ENCODE results near the gene ZNF784. TPM values are rescaled to one million over a fixed set of nuclear protein-coding genes. Genes with fewer than 3 reads are reported as not detected.
A peak's percentile ranks its signal among the peaks of the same experiment; 100 is the strongest.

ZNF784 gene
- total RNA-seq, 2 experiments from 2014 or later = 6.4 to 7.4 TPM

DNA sequence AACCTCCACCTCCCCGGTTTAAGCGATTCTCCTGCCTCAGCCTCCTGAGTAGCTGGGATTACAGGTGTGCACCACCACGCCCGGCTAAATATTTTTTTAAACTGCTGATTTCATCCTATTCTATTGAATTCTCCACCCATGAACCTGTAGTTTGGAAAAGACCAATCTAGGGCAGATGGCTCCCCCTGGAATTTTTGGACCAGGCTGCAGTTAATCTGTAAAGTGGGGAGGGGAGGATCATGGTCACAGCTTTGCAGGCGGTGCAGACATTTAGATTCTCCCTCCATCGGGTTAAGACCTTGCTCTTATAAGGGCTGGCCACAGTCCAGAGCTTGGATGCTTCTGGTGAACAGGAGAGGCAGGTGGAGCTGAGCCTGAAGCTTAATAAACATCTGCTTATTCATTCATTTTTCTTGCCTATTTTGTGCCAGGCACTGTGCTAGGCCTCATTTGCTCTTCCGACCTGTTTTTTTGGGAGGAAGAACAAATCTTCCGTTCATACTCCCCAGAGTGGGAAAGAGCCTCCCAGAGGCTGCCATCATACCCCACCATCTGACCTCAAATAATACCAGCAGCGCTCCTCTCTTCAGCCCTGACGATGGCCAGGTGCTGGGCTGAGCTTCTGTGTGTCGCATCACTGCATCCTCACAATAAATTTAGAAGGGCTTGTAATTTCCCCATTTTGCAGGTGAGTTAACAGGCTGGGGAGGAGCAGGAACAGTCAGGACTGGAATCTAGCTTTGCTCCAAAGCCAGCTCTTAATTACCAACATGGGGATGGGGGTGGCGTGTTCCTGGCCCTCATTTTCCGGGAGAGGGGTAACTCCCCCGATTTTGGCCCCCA, 22.7 kb upstream of the ZNF784 start:
- H3K4me1 Mint-ChIP-seq = peaks cover 41% of the 10 kb centered on the region
- no peaks in the 10 kb centered on the region for H3K27me3 Mint-ChIP-seq
- ChIA-PET POLR2A (interaction anchor here (1.1 to 1.9 kb wide), 5 partner anchors 9 to 14 kb away, joined by 3 to 6 read pairs (median 3); no protein-coding TSS in a partner anchor), CTCF (interaction anchor here (1.5 to 2.4 kb wide), 4 partner anchors 8 to 143 kb away, joined by 4 to 19 read pairs (median 6); no protein-coding TSS in a partner anchor)
- H3K4me3 Mint-ChIP-seq = peak overlapping the region; percentile 48
- no peaks in the 10 kb centered on the region for H3K9me3 Mint-ChIP-seq
- no peak for DNase-seq
- peak overlapping the region; percentile 26 for H3K27ac Mint-ChIP-seq
- H3K36me3 Mint-ChIP-seq (ENCODE audit: low read depth) = peaks cover 18% of the 10 kb centered on the region

DNA sequence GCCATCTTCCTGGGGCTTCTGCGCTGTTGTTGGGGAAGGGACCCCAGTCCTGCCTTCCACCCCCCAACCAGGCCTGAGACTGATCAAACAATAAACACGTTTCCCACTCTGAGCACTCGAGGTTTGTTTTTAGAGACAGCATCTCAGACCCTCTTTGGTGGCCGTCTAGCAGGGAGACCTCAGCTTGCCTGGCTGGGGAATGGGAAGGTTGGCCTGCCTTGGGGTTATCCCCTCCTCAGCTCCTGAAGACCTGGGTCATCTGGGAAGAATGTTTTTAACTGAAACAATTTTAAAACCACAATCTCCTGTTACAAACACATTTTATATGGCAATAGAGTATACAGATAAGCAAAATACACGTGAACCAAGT, 21.1 kb upstream of the ZNF784 start:
- peaks cover 46% of the 10 kb centered on the region for H3K4me1 Mint-ChIP-seq
- CTCF ChIA-PET = interaction anchor here (0.6 to 1.5 kb wide), 2 partner anchors 9 to 18 kb away, joined by 3 to 6 read pairs; no protein-coding TSS in a partner anchor
- no peak overlapping the region for H3K27ac Mint-ChIP-seq
- no peak overlapping the region for H3K4me3 Mint-ChIP-seq
- DNase-seq = no peak
- POLR2A ChIA-PET = interaction anchor here (1.6 kb wide), 1 partner anchor 9 kb away, joined by 5 read pairs; no protein-coding TSS in a partner anchor
- H3K36me3 Mint-ChIP-seq (ENCODE audit: low read depth) = peaks cover 18% of the 10 kb centered on the region
- H3K27me3 Mint-ChIP-seq = no peaks in the 10 kb centered on the region
- no peaks in the 10 kb centered on the region for H3K9me3 Mint-ChIP-seq

DNA sequence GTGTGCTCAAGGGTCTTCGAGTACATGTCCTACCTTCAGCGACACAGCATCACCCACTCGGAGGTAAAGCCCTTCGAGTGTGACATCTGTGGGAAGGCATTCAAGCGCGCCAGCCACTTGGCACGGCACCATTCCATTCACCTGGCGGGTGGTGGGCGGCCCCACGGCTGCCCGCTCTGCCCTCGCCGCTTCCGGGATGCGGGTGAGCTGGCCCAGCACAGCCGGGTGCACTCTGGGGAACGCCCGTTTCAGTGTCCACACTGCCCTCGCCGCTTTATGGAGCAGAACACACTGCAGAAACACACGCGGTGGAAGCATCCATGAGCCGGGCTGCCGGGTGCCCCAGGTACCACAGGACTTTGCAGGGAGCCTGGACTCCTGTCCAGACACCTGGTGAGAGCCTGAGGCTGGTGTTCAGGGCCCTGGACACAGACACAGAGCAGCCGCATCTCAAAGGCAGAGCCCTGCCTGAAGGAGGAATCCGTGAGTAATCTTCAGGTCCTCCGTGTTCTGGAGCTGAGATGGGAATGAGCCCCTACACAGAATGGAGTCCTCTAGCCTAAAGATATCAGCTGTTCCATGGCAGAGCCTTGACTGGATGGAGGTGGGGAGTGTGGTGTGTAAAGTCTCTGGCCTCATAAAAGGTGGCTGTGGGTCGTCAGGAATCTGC, 20.6 kb upstream of the ZNF784 start:
- Mint-ChIP-seq H3K36me3 (ENCODE audit: low read depth) (peaks cover 18% of the 10 kb centered on the region), H3K27ac (peak overlapping the region; percentile 94), H3K27me3 (no peaks in the 10 kb centered on the region), H3K4me1 (peaks cover 51% of the 10 kb centered on the region), H3K4me3 (peak overlapping the region; percentile 86), H3K9me3 (no peaks in the 10 kb centered on the region)
- ChIA-PET CTCF (interaction anchor here (1.1 to 3.1 kb wide), 3 partner anchors 8 to 9 kb away, joined by 5 to 11 read pairs (median 6); no protein-coding TSS in a partner anchor), POLR2A (interaction anchor here (0.9 to 2.5 kb wide), 4 partner anchors 9 to 12 kb away, joined by 3 to 12 read pairs (median 5); no protein-coding TSS in a partner anchor)
- DNase-seq = no peak

DNA sequence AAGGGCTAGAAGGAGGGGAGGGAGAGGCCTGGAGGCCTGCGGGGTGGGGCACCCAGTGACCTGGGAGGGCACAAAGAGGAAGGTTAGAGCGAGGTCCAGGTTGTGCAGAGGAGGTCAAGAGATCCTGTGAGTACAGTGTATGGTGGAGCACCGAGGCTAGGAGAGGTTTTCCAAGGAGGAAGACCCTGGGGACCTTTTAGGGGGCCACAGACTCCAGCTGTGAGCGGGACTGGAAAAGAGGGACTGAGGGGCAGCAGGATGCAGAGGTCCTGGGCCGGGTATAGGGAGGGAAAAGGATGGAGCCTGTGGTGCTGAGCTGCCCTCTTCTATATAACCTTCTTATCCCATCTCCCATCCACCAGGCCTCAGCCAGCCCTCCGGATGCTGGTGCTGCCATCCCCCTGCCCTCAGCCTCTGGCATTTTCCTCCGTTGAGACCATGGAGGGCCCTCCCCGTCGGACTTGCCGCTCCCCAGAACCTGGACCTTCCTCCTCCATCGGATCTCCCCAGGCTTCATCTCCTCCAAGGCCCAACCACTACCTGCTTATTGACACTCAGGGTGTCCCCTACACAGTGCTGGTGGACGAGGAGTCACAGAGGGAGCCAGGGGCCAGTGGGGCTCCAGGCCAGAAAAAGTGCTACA, 19.9 kb upstream of the ZNF784 start:
- DNase-seq = no peak
- H3K4me3 Mint-ChIP-seq = peak overlapping the region; percentile 86
- H3K27me3 Mint-ChIP-seq = no peaks in the 10 kb centered on the region
- H3K36me3 Mint-ChIP-seq (ENCODE audit: low read depth) = peaks cover 18% of the 10 kb centered on the region
- no peaks in the 10 kb centered on the region for H3K9me3 Mint-ChIP-seq
- CTCF ChIA-PET = interaction anchor here (1.1 to 3.1 kb wide), 2 partner anchors 9 to 10 kb away, joined by 5 to 11 read pairs; no protein-coding TSS in a partner anchor
- H3K27ac Mint-ChIP-seq = peak overlapping the region; percentile 94
- POLR2A ChIA-PET = interaction anchor here (0.9 to 2.5 kb wide), 4 partner anchors 8 to 11 kb away, joined by 3 to 12 read pairs (median 5); no protein-coding TSS in a partner anchor
- peaks cover 53% of the 10 kb centered on the region for H3K4me1 Mint-ChIP-seq

DNA sequence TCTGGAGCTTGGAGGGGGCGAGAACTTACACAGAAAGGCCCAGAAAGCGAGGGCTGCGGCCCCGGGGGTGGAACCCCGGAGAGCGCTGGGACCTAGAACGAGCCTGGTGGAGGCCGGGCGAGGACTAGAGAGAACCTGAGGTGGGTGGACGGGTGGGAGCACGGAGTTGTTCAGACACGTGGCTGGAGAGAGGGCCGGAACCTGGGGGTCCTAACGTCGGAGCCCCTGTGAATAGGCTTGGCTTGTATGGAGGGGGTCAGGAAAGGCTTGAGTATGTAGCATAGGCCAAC, 19.5 kb upstream of the ZNF784 start:
- DNase-seq = no peak
- H3K27ac Mint-ChIP-seq = peak overlapping the region; percentile 94
- POLR2A ChIA-PET = interaction anchor here (0.9 to 2.5 kb wide), 3 partner anchors 9 to 11 kb away, joined by 3 to 12 read pairs (median 5); no protein-coding TSS in a partner anchor
- H3K36me3 Mint-ChIP-seq (ENCODE audit: low read depth) = peaks cover 21% of the 10 kb centered on the region
- H3K27me3 Mint-ChIP-seq = no peaks in the 10 kb centered on the region
- peak overlapping the region; percentile 86 for H3K4me3 Mint-ChIP-seq
- no peaks in the 10 kb centered on the region for H3K9me3 Mint-ChIP-seq
- CTCF ChIA-PET = interaction anchor here (1.1 to 3.1 kb wide), 2 partner anchors 9 to 10 kb away, joined by 5 to 11 read pairs; no protein-coding TSS in a partner anchor
- peaks cover 57% of the 10 kb centered on the region for H3K4me1 Mint-ChIP-seq

DNA sequence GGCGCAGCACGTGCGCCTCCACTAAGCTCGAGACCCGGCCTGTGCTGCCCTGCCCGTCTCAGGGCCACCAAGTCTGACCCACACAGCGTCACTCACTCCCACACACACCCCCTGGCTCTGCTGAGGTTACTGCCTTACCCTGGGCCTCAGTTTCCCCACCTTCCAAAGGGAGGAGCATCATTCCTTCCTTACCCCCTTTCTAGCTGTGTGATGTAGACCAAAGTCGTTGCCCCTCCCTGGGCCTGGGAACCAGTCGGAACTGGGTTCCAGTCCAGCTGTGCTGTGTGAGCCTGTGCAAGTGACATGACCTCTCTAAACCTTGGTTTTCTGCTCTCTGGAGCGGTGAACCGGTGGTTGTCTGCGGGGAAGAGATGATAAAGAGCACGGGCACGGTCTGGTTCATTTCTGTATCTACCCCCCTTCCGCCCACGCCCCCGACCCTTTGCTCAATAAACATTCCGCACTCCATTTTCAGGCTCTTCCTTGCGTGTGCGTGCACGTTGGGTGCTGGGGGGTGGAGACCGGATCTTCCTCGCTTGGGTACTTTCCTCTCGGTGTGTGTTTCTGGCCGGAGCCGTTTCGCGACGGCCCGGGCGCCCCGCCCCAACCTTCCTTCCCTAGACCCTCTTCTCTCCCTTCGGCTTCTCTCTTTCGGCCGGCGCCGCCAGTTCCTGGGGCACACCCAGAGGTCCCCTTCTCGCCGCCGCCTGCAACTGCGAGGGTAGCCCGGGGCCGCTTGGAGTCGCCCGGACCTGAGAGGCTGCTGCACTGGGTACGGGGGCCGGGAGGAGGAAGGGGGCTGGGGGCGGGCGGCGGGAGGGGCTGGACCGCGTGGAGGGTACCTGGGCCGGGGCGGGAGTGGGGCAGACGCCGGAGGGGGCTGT, 18.9 kb upstream of the ZNF784 start, which contains the start of gene ZNF581:
TSS of gene ZNF581 (plus strand) at position 647 of the 884 bp plus-strand sequence. CDS start 923 bp downstream, outside the sequence.
- CTCF ChIA-PET = interaction anchor here (1.0 to 3.1 kb wide), 6 partner anchors 10 to 167 kb away, joined by 3 to 14 read pairs (median 4); partner anchors contain the start of gene ZNF628
- POLR2A ChIA-PET = interaction anchor here (1.1 to 2.5 kb wide), 7 partner anchors 8 to 44 kb away, joined by 3 to 23 read pairs (median 10); partner anchors contain the start of genes FIZ1 and U2AF2
- peaks cover 56% of the 10 kb centered on the region for H3K4me1 Mint-ChIP-seq

DNA sequence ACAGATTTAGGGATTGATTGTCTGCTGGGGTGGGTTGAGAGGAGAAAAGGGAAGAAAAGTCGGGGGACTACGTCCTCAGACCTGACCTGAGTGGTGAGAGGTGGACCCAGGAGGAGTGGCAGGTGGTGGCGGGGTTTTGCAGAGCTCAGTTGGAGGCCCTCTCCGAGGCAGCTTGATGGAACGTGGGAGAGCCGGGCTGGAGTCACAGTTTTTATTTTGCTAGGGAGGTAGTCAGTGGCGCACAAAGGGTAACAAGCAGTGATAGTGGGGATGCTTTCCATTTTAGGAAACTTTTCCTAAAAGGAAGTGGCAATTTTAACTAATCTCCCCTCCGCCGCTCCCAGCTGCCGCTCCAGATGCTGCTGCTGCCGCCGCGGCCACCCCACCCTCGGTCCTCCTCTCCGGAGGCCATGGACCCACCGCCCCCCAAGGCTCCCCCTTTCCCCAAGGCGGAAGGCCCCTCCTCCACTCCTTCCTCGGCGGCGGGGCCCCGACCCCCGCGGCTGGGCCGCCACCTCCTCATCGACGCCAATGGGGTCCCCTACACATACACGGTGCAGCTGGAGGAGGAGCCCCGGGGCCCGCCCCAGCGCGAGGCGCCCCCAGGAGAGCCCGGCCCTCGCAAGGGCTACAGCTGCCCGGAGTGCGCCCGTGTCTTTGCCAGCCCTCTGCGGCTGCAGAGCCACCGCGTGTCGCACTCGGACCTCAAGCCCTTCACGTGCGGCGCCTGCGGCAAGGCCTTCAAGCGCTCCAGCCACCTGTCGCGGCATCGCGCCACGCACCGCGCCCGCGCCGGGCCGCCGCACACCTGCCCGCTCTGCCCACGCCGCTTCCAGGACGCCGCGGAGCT, 18.0 kb upstream of the ZNF784 start:
- Mint-ChIP-seq H3K4me1 (peaks cover 61% of the 10 kb centered on the region), H3K9me3 (peaks cover 2% of the 10 kb centered on the region), H3K27me3 (no peaks in the 10 kb centered on the region), H3K4me3 (peak overlapping the region; percentile 86), H3K27ac (peak overlapping the region; percentile 94), H3K36me3 (ENCODE audit: low read depth) (peaks cover 26% of the 10 kb centered on the region)
- DNase-seq = peak; percentile 26
- POLR2A ChIA-PET = interaction anchor here (0.6 to 2.5 kb wide), 8 partner anchors 8 to 43 kb away, joined by 3 to 23 read pairs (median 7); partner anchors contain the start of genes FIZ1, U2AF2 and ZNF784
- CTCF ChIA-PET = interaction anchor here (0.7 to 3.1 kb wide), 7 partner anchors 10 to 166 kb away, joined by 3 to 14 read pairs (median 4); partner anchors contain the start of gene ZNF628

More for the DNA sequence above, 18.9 kb upstream of the ZNF784 start, which contains the start of gene ZNF581:
- no peaks in the 10 kb centered on the region for H3K27me3 Mint-ChIP-seq
- H3K36me3 Mint-ChIP-seq (ENCODE audit: low read depth) = peaks cover 21% of the 10 kb centered on the region
- H3K4me3 Mint-ChIP-seq = peak within 1 kb of the TSS; percentile 86
- H3K27ac Mint-ChIP-seq = peak within 1 kb of the TSS; percentile 94
- H3K9me3 Mint-ChIP-seq = no peaks in the 10 kb centered on the region
- peak; percentile 78 for DNase-seq

DNA sequence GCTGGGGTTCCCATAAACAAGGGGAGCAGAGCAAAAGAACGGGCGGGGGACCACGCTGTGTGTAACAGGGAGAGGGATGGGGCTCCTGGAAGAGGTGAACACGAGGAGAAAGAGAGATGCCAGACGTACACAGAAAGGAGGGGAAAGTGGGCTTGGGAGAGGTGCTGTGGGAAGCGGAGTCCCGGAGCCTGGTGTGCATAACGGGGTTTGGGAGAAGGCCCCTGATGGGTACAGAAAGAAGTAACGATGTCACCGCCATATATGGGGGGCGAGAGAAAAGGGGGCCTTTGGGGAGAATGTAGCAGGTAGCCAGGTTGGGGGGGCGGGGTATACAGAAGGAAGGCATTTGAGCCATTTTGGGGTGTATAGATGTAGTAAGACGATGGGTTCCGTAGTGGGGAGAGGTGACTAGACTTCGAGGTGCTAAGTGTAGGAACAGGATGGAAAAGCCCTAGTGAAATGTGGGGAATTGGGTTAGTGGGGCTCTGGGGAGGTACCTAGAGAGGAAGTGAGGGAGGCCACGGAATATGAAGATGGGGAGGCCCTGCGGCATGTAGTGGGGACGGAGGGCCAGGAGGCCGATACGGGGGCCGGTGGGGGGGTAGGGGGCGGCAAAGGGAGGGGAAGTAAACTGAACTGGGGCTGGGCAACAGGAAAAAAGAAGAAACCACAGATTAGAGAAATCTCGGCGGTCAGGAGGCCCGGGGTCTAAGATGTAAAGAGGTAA, 17.2 kb upstream of the ZNF784 start:
- POLR2A ChIA-PET = interaction anchor here (0.6 to 2.0 kb wide), 6 partner anchors 8 to 42 kb away, joined by 3 to 23 read pairs (median 7); partner anchors contain the start of genes FIZ1, U2AF2 and ZNF784
- Mint-ChIP-seq H3K27me3 (no peaks in the 10 kb centered on the region), H3K4me3 (peak overlapping the region; percentile 86), H3K36me3 (ENCODE audit: low read depth) (peaks cover 21% of the 10 kb centered on the region), H3K27ac (peak overlapping the region; percentile 85), H3K9me3 (peaks cover 2% of the 10 kb centered on the region), H3K4me1 (peaks cover 66% of the 10 kb centered on the region)
- CTCF ChIA-PET = interaction anchor here (0.7 to 3.1 kb wide), 5 partner anchors 9 to 16 kb away, joined by 3 to 14 read pairs (median 4); no protein-coding TSS in a partner anchor
- DNase-seq = peak; percentile 30

DNA sequence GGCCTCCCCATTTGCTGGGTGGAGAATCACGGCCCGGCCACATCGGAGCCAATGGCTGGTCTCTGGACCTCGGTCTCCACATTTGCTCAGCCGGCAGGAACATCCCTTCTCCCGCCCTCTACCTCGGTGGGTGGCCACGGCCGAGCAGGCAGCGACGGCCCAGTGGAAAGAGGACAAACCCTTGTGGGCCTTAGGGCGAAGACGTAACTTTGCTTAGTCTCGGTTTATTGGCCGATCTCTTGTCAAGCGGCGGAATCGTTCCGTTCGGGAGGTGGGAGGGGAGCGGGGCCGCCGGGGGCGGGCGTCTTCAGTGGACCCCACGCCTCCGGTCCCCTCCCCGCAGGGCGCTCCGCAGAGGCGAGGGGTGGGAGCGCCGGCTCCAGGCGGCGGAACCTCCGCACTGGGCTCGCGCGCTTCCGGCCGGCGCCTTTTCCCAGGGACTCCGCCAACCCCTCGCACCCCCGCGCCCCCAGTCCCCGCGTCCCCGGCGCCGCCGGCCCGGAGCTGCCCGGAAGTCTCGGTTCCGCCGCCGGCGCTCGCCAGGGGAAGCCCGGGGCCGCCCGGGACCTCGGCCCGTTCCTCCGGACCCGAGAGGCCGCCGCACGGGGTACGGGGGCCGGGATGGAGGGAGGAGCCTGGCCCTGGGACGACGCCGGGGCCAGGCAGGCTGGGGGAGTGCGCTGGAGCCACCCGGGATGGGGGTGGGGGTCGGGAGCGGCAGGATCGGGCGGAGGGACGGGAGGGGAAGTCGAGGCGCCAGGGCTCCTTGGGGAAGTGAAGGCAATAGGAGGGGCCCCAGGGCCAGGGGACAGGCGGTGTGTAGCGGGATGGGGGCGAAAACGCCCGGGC, 16.4 kb upstream of the ZNF784 start, which contains the start of gene ZNF580:
TSS of gene ZNF580 (plus strand) at position 426 of the 849 bp plus-strand sequence. CDS start 1,507 bp downstream, outside the sequence.
- H3K4me3 Mint-ChIP-seq = peak within 1 kb of the TSS; percentile 86
- H3K27me3 Mint-ChIP-seq = no peaks in the 10 kb centered on the region
- H3K9me3 Mint-ChIP-seq = peaks cover 2% of the 10 kb centered on the region
- DNase-seq = peak; percentile 60
- H3K27ac Mint-ChIP-seq = peak within 1 kb of the TSS; percentile 85
- ChIA-PET POLR2A (interaction anchor here (1.0 kb wide), 1 partner anchor 41 kb away, joined by 5 read pairs; the partner anchor contains the start of gene FIZ1), CTCF (interaction anchor here (1.0 to 1.1 kb wide), 3 partner anchors 9 to 137 kb away, joined by 5 to 8 read pairs (median 7); no protein-coding TSS in a partner anchor)
- peaks cover 73% of the 10 kb centered on the region for H3K4me1 Mint-ChIP-seq
- peaks cover 29% of the 10 kb centered on the region for H3K36me3 Mint-ChIP-seq (ENCODE audit: low read depth)

Data from activated CD4-positive, alpha-beta memory T cell treated with anti-CD3 and anti-CD28 coated beads, Interleukin-2, amount 10 ng/mL, durations not matched to agents 7 days and 5 days (primary cell).